NCI-H1092 treated with DMSO at 0.1 percent for 48 hours (cell line): ENCODE data around the gene ZNF479.
"Not testable (repeated sequence)": the region's sequence is repeated elsewhere in the genome, so short reads cannot be mapped to it uniquely, and the experiment has no call there.

Experiments used
- DNase-seq: peaks from one replicate; lab custom pipeline; 2025; lab: John Stamatoyannopoulos, UW

The ZNF479 gene

DNA sequence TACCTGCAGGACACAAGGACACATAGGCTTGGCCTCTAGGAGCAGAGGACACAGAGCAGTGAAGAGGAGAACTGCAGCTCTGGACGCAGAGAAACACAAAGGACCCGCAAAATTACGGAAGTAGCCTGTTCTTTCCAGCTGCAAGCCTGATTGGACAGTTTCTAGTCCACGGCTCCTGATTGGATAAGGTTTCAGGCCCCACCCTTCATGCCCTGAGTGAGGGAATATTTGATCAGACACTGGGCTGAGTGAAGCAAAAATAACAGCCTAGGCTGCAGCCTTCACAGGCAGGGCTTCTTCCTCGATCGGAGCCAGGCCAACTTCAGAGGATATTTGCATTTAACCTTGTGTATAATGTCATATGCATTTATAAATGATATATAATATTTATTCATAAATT lies at the start of gene ZNF479:
ZNF479 (minus strand) TSS at position 101 of the 400 bp plus-strand sequence. CDS start 112 bp downstream, outside the sequence.
- DNase-seq = not testable (repeated sequence)

- DNase-seq = no peak
Measured at GRCh38 chr7:57182031-57182430, 49.8 kb upstream of the ZNF479 start.

- no peak for DNase-seq
Measured at GRCh38 chr7:57181281-57181680, 49.0 kb upstream of the ZNF479 start.

GRCh38 chr7:57179776-57180415 lies 47.7 kb upstream of the ZNF479 start:
- DNase-seq = no peak

DNA sequence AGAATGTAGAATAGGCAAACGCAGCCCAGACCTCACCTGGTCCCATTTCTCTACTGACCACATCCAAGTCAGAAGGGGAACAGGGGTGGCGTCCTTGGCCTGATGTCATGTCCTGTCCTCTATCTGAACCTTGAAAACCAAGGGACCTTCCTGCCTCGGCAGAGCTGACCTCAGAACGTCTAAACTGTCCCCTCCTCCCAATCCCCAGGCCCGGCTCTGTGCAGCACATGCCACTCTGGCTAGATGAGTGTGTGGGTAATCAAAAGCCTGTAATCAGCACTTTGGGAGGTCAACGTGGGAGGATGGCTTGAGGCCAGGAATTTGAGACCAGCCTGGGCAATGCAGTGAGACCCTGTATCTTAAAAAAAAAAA lies 46.5 kb upstream of the ZNF479 start:
- no peak for DNase-seq

DNA sequence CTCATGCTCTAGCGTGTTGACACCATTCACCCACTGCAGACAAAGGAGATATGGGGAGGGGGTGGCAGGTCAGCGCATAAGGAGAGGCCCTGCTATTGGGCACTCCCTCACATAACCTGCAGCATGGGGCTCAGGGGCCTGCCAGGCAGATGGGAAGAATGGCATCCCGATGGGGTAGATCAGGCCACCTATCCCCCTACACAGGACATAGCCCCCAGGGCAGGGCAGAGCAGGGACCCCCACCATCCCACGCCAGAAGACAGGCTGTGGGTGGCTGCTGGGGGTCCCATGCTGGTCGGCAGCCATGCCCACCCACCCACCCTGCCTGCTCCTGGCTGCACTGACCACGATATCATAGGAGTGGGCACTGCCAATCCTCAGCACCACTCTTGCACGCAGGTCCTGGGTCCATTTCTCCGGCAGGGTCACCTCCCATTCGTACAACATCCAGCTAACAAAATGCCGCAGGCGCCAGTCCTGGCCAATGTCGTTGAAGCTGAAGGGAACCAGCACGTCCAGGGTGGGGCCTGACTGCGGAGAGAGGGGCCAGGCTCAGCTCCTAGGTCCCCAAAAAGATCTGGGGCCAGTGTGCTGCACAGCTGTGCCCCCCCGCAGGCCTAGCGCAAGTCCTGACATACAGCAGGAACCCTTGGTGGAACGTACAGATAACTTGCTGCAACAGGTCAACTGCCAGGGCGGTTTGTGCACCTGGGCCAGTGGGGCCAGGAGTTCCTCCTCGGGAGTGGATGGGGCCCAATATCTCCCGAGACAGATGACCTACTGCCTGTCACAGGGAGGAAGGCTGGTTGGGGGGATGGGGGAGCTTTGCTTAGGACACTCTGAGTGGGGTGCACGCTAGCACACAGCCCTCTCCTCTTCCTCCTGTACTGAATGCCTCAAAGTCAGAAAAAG lies 45.9 kb upstream of the ZNF479 start:
- DNase-seq = no peak

- DNase-seq = no peak
Measured at GRCh38 chr7:57176928-57177635, 44.8 kb upstream of the ZNF479 start.

DNA sequence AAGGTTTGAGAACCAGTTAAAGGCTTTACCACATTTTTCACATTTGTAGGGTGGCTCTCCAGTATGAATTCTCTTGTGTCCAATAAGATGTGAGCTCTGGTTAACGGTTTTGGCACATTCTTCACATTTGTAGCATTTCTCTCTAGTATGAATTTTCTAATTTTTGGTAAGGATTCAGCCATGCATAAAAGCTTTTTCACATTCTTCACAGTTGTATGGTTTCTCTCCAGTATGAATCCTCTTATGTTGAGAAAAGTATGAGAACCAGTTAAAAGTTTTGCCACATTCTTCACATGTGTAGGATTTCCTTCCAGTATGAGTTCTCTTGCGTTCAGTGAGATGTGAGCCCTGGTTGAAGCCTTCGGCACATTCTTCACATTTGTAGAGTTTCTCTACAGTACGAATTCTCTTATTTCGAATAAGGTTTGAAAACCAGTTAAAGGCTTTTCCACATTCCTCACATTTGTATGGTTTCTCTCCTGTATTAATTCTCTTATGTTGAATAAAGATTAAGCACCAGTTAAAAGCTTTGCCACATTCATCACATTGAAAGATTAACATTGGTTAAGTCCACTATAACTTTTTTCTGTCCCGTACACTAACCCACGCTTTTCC lies 33.2 kb upstream of the ZNF479 start:
- DNase-seq = no peak

- not testable (repeated sequence) for DNase-seq
Measured at GRCh38 chr7:57120123-57120784, 12.0 kb downstream of the ZNF479 start.
